Measurements from ENCODE around the gene CACNA1C. TPM values are rescaled to one million over a fixed set of nuclear protein-coding genes. Genes with fewer than 3 reads are reported as not detected.
A peak's percentile ranks its signal among the peaks of the same experiment; 100 is the strongest.

Gene CACNA1C
- total RNA-seq, 4 donors from 2014 or later = 3.8 to 13.6 (median 5.7) TPM

- TF ChIP-seq CTCF (IDR thresholded peaks at IDR 0.05) = no peak
- ATAC-seq (ENCODE audit: low FRiP score) = no peak
Observed at GRCh38 chr12:2300168-2300567, 247.4 kb downstream of the CACNA1C start.

GRCh38 chr12:2300886-2301285, 248.1 kb downstream of the CACNA1C start:
- DNase-seq (ENCODE audit: low spot score) (no peak), ATAC-seq (ENCODE audit: low FRiP score) (no peak)
- TF ChIP-seq CTCF (IDR thresholded peaks at IDR 0.05) = no peak

More at GRCh38 chr12:2300168-2300567, 247.4 kb downstream of the CACNA1C start:
- DNase-seq (ENCODE audit: low spot score) = no peak

- DNase-seq (ENCODE audit: low spot score) (no peak), ATAC-seq (ENCODE audit: low FRiP score) (no peak)
Observed at GRCh38 chr12:2301531-2302461, 249.0 kb downstream of the CACNA1C start.

GRCh38 chr12:2302711-2303580, 250.2 kb downstream of the CACNA1C start:
- ATAC-seq (ENCODE audit: low FRiP score) (peak; percentile 18), DNase-seq (ENCODE audit: low spot score) (no peak)
- no peak for TF ChIP-seq CTCF (IDR thresholded peaks at IDR 0.05)

More at GRCh38 chr12:2301531-2302461, 249.0 kb downstream of the CACNA1C start:
- TF ChIP-seq CTCF (IDR thresholded peaks at IDR 0.05) = no peak

GRCh38 chr12:2304223-2304622, 251.4 kb downstream of the CACNA1C start:
- DNase-seq (ENCODE audit: low spot score) (no peak), ATAC-seq (ENCODE audit: low FRiP score) (no peak)
- no peak for TF ChIP-seq CTCF (IDR thresholded peaks at IDR 0.05)

GRCh38 chr12:2306012-2306411, 253.2 kb downstream of the CACNA1C start:
- no peak for ATAC-seq (ENCODE audit: low FRiP score)
- TF ChIP-seq CTCF (IDR thresholded peaks at IDR 0.05) = no peak
- DNase-seq (ENCODE audit: low spot score) = no peak
